Astrocyte (in vitro differentiated cells and primary cell): Measurements from ENCODE around the gene SAMD4A. TPM values are rescaled to one million over a fixed set of nuclear protein-coding genes. Genes with fewer than 3 reads are reported as not detected.
A peak's percentile ranks its signal among the peaks of the same experiment; 100 is the strongest.

Experiments
- DNase-seq: peaks from one replicate; pipeline ENCODE4 v3.0.0-alpha.2; 2010; ENCODE audit warnings: low read depth
- FAIRE-seq: peaks from 2 replicates; lab custom pipeline; 2011; peaks lifted over from hg19 to GRCh38; lab: Jason Lieb, UNC
- H2AFZ ChIP-seq: 2 replicates; pipeline ENCODE4 v1.6.0; 2012; ENCODE audit warnings: low read depth, low read length, inconsistent platforms
- H3K27ac ChIP-seq: 2 replicates; pipeline ENCODE4 v1.5.1; 2011; ENCODE audit warnings: low read depth, low read length, inconsistent platforms
- H3K27me3 ChIP-seq: 2 replicates; pipeline ENCODE4 v1.6.0; 2011; ENCODE audit warnings: low read length, inconsistent platforms; ENCODE audit not compliant: insufficient read depth
- H3K36me3 ChIP-seq: 2 replicates; pipeline ENCODE4 v1.5.1; 2011; ENCODE audit warnings: low read length, inconsistent platforms; ENCODE audit not compliant: insufficient read depth
- H3K4me1 ChIP-seq: 2 replicates; pipeline ENCODE4 v1.5.1; 2011; ENCODE audit warnings: low read length, inconsistent platforms; ENCODE audit not compliant: insufficient read depth
- H3K4me2 ChIP-seq: 2 replicates; pipeline ENCODE4 v1.6.0; 2012; ENCODE audit warnings: low read length, inconsistent platforms
- H3K4me3 ChIP-seq: 2 replicates; pipeline ENCODE4 v1.5.1; 2011; ENCODE audit warnings: low read depth, mild to moderate bottlenecking, low read length, inconsistent platforms; ENCODE audit not compliant: insufficient read depth
- H3K79me2 ChIP-seq: 2 replicates; pipeline ENCODE4 v1.6.0; 2012; ENCODE audit warnings: mild to moderate bottlenecking, low read length, inconsistent platforms; ENCODE audit not compliant: insufficient read depth
- H3K9ac ChIP-seq: 2 replicates; pipeline ENCODE4 v1.6.0; 2012; ENCODE audit warnings: mild to moderate bottlenecking, low read length, inconsistent platforms
- H3K9me3 ChIP-seq: 2 replicates; pipeline ENCODE4 v1.5.1; 2012; ENCODE audit warnings: low read depth, mild to moderate bottlenecking, low read length, inconsistent platforms; ENCODE audit not compliant: insufficient read depth
- H4K20me1 ChIP-seq: 2 replicates; pipeline ENCODE4 v1.6.0; 2012; ENCODE audit warnings: low read length, inconsistent platforms; ENCODE audit not compliant: insufficient read depth
- H3K27ac Mint-ChIP-seq: one replicate; pipeline ENCODE4 v1.8.0; 2021; ENCODE audit warnings: mild to moderate bottlenecking, mixed read lengths; ENCODE audit not compliant: unreplicated experiment
- H3K27me3 Mint-ChIP-seq: one replicate; pipeline ENCODE4 v1.8.0; 2021; ENCODE audit warnings: low read depth, mixed read lengths; ENCODE audit not compliant: unreplicated experiment
- H3K36me3 Mint-ChIP-seq: one replicate; pipeline ENCODE4 v1.8.0; 2021; ENCODE audit warnings: low read depth, mixed read lengths; ENCODE audit not compliant: unreplicated experiment
- H3K4me1 Mint-ChIP-seq: one replicate; pipeline ENCODE4 v1.8.0; 2021; ENCODE audit warnings: low read depth, mixed read lengths; ENCODE audit not compliant: unreplicated experiment
- H3K4me3 Mint-ChIP-seq: one replicate; pipeline ENCODE4 v1.8.0; 2021; ENCODE audit warnings: mild to moderate bottlenecking, moderate library complexity, mixed read lengths; ENCODE audit not compliant: unreplicated experiment
- H3K9me3 Mint-ChIP-seq: one replicate; pipeline ENCODE4 v1.8.0; 2021; ENCODE audit warnings: mild to moderate bottlenecking, mixed read lengths; ENCODE audit not compliant: unreplicated experiment
- EZH2 ChIP-seq: IDR thresholded peaks from 2 replicates; pipeline ENCODE4 v1.6.1; 2012; ENCODE audit warnings: mild to moderate bottlenecking, low read length, inconsistent platforms; ENCODE audit not compliant: insufficient read depth
- total RNA-seq: library from RNA; stranded (reverse); gene quantifications from 2 replicates; pipeline ENCODE4 v1.2.1, GENCODE V29; 2021
- TF ChIP-seq, protein P1 (sequence below): IDR thresholded peaks from 2 replicates; pipeline ENCODE4 v1.5.1; 2011; ENCODE audit warnings: low read depth, mild to moderate bottlenecking, inconsistent platforms, low read length, moderate library complexity; ENCODE audit not compliant: insufficient read depth

SAMD4A gene
- total RNA-seq, 1 donor from 2014 or later: 68.2 TPM

DNA sequence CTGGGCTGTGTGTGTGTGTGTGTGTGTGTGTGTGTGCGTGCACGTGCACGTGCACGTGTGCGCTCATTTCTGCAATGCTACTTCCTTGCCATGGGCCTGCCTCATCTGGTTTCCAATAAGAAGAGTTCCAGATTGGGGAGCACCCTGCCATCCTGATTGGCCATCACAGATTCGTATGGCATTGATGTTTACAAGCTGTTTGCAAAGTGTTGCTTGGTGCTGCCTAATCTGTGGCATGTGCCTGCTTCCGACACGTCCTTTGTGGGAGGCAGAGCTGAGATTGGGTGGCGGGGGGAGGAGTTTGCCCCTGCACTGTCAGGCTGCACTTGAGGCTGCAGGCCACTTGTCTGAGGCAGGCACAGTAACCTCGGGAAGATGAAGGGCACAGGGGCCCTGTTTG is 39.2 kb downstream of the SAMD4A start:
- H3K9ac ChIP-seq: peak overlapping the region; percentile 57
- H3K27ac ChIP-seq: peak overlapping the region; percentile 60
- H3K27me3 Mint-ChIP-seq: no peaks in the 10 kb centered on the region
- H3K27ac Mint-ChIP-seq: no peak overlapping the region
- H4K20me1 ChIP-seq: peaks cover 31% of the 10 kb centered on the region
- no peaks in the 10 kb centered on the region for H3K27me3 ChIP-seq
- peak overlapping the region; percentile 62 for H3K4me2 ChIP-seq
- peaks cover 8% of the 10 kb centered on the region for H3K36me3 Mint-ChIP-seq
- no peaks in the 10 kb centered on the region for H3K36me3 ChIP-seq
- H3K4me1 ChIP-seq: peaks cover 37% of the 10 kb centered on the region
- H3K4me3 ChIP-seq: no peak overlapping the region
- H3K9me3 Mint-ChIP-seq: peaks cover 2% of the 10 kb centered on the region
- H3K4me3 Mint-ChIP-seq: no peak overlapping the region
- no peak overlapping the region for H2AFZ ChIP-seq
- DNase-seq (peak; percentile 52), FAIRE-seq (no peak)
- no peak for TF ChIP-seq EZH2
- TF ChIP-seq, protein P1, sequence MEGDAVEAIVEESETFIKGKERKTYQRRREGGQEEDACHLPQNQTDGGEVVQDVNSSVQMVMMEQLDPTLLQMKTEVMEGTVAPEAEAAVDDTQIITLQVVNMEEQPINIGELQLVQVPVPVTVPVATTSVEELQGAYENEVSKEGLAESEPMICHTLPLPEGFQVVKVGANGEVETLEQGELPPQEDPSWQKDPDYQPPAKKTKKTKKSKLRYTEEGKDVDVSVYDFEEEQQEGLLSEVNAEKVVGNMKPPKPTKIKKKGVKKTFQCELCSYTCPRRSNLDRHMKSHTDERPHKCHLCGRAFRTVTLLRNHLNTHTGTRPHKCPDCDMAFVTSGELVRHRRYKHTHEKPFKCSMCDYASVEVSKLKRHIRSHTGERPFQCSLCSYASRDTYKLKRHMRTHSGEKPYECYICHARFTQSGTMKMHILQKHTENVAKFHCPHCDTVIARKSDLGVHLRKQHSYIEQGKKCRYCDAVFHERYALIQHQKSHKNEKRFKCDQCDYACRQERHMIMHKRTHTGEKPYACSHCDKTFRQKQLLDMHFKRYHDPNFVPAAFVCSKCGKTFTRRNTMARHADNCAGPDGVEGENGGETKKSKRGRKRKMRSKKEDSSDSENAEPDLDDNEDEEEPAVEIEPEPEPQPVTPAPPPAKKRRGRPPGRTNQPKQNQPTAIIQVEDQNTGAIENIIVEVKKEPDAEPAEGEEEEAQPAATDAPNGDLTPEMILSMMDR: no peak
- peaks cover 69% of the 10 kb centered on the region for H3K79me2 ChIP-seq
- no peaks in the 10 kb centered on the region for H3K9me3 ChIP-seq
- H3K4me1 Mint-ChIP-seq: peaks cover 57% of the 10 kb centered on the region

DNA sequence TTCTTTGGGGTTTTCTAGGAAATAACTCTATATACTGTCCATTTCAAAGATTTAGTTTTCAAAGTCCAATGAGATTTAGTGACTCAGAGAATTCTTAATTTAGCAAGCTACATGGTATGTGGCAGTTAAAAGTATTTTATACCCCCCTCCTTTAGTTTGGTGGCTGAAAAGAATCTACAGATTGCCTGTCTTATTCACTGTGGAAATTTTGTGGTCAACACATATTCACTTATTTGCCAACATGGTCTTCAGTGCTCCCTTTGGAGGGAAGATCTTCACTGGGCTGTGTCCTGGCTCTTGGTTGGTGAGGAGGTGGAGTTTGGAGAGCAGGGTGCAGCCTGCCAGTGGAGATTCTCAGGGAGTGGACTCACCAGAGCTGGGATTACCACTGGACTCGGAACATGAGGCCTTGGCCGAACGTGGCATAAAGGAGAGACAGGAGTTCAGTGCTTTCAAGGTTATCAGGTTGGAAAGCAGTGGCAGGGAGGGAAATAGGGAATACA is 39.8 kb downstream of the SAMD4A start:
- TF ChIP-seq, protein P1: no peak
- no peak for TF ChIP-seq EZH2
- Mint-ChIP-seq H3K9me3 (peaks cover 2% of the 10 kb centered on the region), H3K4me3 (peak overlapping the region; percentile 30), H3K36me3 (peaks cover 8% of the 10 kb centered on the region), H3K27ac (peak overlapping the region; percentile 69), H3K4me1 (peaks cover 54% of the 10 kb centered on the region), H3K27me3 (no peaks in the 10 kb centered on the region)
- Histone ChIP-seq H3K27ac (peak overlapping the region; percentile 73), H3K27me3 (no peaks in the 10 kb centered on the region), H3K36me3 (no peaks in the 10 kb centered on the region), H3K4me2 (peak overlapping the region; percentile 62), H3K9ac (peak overlapping the region; percentile 57), H3K4me1 (peaks cover 39% of the 10 kb centered on the region), H2AFZ (peak overlapping the region; percentile 8), H3K4me3 (no peak overlapping the region), H4K20me1 (peaks cover 31% of the 10 kb centered on the region), H3K9me3 (no peaks in the 10 kb centered on the region), H3K79me2 (peaks cover 66% of the 10 kb centered on the region)
- DNase-seq: peak; percentile 97
- FAIRE-seq: peak; percentile 13

DNA sequence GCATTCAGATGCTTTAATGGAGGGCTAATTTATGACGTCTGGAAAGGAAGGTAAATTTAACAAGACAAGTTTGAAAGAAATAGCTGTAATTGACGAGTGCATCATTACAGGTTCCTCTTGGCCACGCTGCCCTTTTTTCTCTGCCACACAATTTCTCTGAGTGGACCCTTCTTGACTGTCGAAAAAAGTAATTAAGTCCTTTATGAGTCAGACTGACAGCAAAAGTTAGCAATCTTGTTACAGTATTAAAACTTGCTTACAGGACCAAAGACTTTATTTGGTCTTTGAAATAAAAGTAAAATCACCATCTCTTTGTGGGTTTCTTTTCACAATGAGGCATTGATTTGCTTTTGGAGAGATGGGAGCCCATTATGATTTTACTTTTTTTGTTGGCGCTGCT is 42.6 kb downstream of the SAMD4A start:
- Histone ChIP-seq H3K9ac (peak overlapping the region; percentile 53), H3K4me2 (peak overlapping the region; percentile 74), H3K36me3 (no peaks in the 10 kb centered on the region), H2AFZ (no peak overlapping the region), H3K4me1 (peaks cover 35% of the 10 kb centered on the region), H3K4me3 (no peak overlapping the region), H3K9me3 (no peaks in the 10 kb centered on the region), H3K27ac (peak overlapping the region; percentile 63), H3K27me3 (no peaks in the 10 kb centered on the region), H3K79me2 (peaks cover 55% of the 10 kb centered on the region), H4K20me1 (peaks cover 12% of the 10 kb centered on the region)
- Mint-ChIP-seq H3K4me1 (peaks cover 42% of the 10 kb centered on the region), H3K9me3 (peaks cover 2% of the 10 kb centered on the region), H3K27me3 (no peaks in the 10 kb centered on the region), H3K4me3 (no peak overlapping the region), H3K36me3 (peaks cover 9% of the 10 kb centered on the region), H3K27ac (no peak overlapping the region)
- FAIRE-seq: no peak
- peak; percentile 37 for DNase-seq
- TF ChIP-seq, protein P1: no peak
- TF ChIP-seq EZH2: no peak
